ENCODE measurements around the gene RNU4-1. TPM values are rescaled to one million over a fixed set of nuclear protein-coding genes. Genes with fewer than 3 reads are reported as not detected.
"Not testable (repeated sequence)": the region's sequence is repeated elsewhere in the genome, so short reads cannot be mapped to it uniquely, and the experiment has no call there.

The RNU4-1 gene
- 1,000 to 10,000 TPM; 2,546 to 2,662 TPM for total RNA-seq
- long read RNA-seq: 0 reads

DNA sequence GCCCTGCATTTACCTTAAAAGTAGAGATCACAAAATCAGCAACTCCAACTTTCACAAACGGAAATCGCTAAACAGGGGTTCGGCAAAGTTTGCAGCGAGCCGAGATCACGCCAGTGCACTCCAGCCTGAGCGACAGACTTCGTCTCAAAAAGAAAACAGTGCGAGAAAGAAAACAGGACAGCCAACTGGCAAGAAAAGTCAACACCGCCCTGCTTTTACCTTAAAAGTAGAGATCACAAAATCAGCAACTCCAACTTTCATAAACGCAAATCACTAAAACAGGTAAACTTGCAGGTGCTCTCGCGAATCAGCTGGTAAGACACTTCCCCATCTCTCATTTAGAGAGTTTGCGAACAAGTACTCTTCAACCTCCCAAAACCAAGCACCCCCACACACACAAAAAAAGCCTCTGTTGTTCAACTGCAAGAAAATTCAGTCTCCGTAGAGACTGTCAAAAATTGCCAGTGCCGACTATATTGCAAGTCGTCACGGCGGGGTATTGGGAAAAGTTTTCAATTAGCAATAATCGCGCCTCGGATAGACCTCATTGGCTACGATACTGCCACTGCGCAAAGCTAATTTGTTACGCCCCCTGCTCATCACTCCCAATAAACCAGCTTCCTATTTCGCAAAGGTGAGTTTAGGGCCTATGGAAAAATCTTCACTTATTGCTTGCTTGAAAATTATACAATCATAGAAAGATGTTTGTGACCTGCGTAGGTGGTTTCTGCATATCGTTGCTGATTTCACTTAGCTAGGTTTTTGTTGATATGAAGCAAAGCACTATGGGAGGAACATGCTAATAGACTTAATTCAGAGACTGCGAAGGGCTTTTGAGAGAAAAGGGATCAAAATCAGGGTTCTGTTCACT, at the start of gene RNU4-1:
TSS of gene RNU4-1 (minus strand) at position 577 of the 871 bp plus-strand sequence.
- intact Hi-C loops (cut with DNase I, micrococcal nuclease): no loop called here
- peak; percentile 49 for ATAC-seq
- DNase-seq: peak; percentile 63 to 68

DNA sequence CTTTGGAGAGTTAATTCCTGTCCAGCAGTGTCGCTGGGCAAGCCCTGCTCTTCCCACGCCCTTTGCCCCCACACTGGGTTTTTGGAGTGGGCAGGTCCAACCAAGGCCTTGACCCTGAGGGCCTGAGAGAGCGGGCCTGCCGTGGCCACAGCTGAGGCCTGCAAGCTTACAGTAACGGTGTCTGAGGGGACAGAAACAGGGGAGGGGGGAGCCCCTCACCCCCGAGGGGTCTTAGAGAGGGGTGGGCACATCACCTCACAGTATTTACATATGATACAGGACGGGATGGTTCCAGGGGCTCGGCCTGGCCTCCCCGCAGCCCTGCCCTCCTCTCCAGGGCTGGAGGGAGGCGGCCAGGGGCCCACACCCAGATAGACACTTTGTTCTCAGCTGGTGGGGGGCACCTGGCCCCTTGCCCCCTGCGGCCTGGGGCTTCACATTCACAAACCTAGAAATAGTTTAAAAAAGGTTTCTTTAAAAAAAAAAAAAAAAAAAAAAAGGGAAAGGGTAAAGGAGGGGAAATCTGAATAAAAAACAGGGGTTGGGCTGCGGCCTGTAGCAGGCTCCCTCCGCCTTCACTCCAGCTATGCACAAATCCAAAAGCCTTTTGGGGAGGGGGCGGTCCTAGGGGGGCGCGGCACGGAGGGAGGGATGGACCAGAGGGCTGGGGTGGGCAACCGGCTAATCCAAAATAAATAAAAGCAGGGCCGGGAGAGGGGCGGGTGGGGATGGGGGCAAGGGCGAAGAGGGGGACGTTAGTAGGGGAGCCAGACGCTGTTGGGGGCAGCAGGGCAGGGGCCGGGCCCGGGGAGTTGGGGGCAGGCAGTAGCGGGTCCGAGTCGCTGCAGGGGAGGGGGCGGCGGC, 49.4 kb upstream of the RNU4-1 start:
- ATAC-seq: no peak
- intact Hi-C loops (cut with DNase I, micrococcal nuclease): no loop called here
- DNase-seq: no peak

DNA sequence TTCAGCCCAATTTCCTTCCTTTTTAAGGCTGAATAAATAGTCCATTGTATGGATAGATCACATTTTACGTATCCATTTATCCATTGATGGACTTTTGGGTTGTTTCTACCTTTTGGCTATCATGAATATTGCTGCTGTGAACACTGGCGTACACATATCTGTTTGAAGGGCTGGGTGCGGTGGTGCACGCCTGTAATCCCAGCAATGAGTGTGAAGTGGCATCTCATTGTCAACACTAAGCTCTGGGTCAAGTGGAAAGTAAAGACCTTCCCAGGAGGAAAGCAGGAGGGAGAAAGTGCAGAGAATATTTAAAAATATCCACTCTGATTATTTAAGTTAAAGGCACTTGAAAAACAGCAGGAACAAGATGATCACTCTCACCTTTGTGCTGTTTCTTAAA, 46.2 kb upstream of the RNU4-1 start:
- ATAC-seq (no peak), DNase-seq (no peak)
- intact Hi-C loops (cut with DNase I, micrococcal nuclease): no loop called here

DNA sequence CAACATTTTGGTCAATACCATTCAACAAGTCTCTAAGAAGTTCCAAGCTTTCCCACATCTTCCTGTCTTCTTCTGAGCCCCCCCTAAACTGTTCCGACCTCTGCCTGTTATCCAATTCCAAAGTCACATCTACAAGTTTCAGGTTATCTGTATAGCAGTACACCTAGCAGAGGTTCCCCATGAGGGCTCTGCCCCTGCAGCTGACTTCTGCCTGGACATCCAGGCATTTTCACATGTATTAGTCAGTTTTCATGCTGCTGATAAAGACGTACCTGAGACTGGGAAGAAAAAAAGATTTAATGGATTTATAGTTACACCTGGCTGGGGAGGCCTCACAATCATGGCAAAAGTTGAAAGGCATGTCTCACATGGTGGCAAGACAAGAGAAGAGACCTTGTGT, 44.7 kb upstream of the RNU4-1 start:
- no peak for ATAC-seq
- intact Hi-C loops (cut with DNase I, micrococcal nuclease): no loop called here

DNA sequence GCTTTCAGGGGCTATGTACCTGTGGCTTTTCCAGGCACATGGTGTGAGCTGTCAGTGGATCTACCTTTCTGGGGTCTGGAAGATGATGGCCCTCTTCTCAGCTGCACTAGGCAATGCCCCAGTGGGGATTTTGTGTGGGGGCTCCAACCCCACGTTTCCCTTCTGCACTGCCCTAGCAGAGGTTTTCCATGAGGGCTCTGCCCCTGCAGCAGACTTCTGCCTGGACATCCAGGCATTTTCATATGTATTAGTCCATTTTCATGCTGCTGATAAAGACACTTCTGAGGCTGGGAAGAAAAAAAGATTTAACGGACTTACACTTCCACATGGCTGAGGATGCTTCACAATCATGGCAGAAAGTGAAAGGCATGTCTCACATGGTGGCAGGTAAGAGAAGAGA, 43.4 kb upstream of the RNU4-1 start:
- ATAC-seq; intact Hi-C loops (cut with DNase I, micrococcal nuclease); DNase-seq: not testable (repeated sequence)

More for the DNA sequence above, 44.7 kb upstream of the RNU4-1 start:
- DNase-seq: no peak

DNA sequence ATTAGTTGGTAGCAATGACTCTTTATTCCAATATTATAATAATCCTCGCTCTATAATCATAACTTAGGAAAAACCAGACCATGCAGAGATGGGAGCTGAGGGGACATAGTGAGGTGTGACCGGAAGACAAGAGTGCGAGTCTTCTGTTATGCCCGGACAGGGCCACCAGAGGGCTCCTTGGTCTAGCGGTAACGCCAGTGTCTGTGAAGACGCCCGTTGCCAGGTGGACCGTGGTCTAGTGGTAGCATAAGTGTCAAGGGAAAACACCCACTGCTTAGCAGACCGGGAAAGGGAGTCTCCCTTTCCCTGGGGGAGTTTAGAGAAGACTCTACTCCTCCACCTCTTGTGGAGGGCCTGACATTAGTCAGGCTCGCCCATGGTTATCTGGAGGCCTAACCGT, 42.4 kb upstream of the RNU4-1 start:
- peak; percentile 51 to 81 for DNase-seq
- ATAC-seq; intact Hi-C loops (cut with DNase I, micrococcal nuclease): not testable (repeated sequence)

DNA sequence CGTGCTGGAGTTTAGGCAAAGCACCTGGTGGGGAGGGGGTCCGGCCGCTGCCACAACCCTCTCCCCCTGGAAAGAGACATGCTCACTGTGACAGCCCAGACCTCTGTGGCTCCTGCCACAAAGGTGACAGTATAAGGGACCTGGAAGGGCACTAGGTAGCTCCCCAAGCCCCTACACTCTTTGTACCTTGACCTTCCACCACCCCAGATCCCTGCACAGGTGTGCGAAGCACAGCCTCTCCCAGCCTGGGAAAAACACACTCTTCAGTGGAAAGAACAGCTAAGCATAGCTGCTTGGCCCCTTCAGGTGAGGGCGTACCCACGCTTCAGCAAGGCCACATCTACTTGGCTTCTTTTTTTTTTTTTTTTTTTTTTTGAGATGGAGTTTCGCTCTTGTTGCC, 39.5 kb upstream of the RNU4-1 start:
- no peak for DNase-seq
- ATAC-seq: no peak
- intact Hi-C loops (cut with DNase I, micrococcal nuclease): no loop called here

DNA sequence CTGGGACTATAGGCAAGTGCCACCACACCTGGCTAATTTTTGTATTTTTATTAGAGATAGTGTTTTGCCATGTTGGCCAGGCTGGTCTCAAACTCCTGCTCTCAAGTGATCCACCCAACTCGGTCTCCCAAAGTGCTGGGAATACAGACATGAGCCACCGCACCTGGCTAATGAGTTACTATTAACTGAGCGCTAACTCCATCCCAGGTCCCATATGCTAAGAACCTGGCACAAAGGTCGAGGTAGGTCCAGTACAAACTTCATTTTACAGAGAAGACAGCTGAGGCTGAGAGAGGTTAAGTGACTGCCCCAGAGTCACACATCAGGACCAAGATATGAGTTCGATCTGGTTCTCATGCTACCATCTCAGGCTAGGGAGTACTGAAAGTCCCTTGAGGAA, 39.0 kb upstream of the RNU4-1 start:
- intact Hi-C loops (cut with DNase I, micrococcal nuclease): no loop called here
- no peak for DNase-seq
- no peak for ATAC-seq

DNA sequence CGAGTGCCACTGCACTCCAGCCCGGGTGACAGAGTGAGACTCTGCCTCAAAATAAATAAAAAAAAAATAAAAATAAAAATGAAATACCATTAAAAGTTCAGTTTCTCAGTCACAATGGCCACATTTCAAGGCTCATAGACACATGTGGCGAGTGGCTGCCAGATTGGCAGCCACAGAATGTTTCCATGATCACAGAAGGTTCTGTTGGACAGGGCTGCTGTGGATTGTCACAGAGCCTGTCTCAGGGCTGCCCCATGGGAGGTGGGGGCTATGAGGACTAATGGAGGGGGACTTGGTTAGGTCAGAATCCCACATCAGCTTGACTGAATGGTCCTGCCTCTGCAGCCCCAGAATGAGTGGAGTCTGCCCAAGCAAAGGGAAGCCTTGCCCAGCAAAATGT, 38.4 kb upstream of the RNU4-1 start:
- intact Hi-C loops (cut with DNase I, micrococcal nuclease): no loop called here
- DNase-seq (no peak), ATAC-seq (no peak)

DNA sequence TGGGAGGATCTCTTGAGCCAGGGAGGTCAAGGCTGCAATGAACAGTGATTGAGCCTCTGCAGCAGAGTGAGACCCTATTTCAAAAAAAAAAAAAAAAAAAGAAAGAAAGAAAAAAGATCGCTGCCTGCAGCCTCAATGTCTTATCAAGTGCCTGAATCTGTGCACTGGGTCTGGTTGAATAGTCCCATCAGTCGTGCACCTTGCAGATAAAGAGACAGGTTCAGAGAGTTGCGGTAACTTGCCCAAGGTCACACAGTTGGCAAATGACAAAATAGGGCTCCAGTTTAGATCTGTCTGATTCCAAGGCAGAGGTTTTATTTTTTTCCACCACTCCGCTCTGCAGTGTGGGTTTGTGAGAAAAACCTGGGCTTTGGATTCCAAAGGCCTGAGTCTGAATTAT, 35.2 kb upstream of the RNU4-1 start:
- intact Hi-C loops (cut with DNase I, micrococcal nuclease): no loop called here
- DNase-seq (no peak), ATAC-seq (no peak)

DNA sequence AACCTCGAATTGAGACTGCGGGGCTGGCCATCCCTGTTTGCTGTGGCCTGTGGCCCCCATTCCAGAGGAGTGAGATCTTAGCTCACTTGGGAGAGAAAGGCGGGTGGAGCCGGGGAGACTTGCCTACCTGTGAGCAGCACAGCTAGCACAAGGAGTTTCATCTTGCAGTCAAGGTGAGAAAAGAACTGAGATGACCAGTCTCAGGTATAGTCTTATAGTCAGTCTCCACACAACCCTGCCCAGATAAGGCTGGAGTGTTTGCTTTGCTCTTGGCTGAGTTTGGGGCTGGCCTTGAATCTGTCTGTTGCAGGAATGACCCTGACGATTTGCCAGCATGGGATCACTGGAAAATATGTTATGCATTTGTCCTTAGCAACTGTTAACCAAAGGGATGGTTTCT, 34.6 kb upstream of the RNU4-1 start, which contains the start of gene PLA2G1B:
TSS of gene PLA2G1B (minus strand) at position 187 of the 400 bp plus-strand sequence. CDS start at position 161, 26 bp downstream.
- DNase-seq: no peak
- ATAC-seq: no peak
- intact Hi-C loops (cut with DNase I, micrococcal nuclease): no loop called here

DNA sequence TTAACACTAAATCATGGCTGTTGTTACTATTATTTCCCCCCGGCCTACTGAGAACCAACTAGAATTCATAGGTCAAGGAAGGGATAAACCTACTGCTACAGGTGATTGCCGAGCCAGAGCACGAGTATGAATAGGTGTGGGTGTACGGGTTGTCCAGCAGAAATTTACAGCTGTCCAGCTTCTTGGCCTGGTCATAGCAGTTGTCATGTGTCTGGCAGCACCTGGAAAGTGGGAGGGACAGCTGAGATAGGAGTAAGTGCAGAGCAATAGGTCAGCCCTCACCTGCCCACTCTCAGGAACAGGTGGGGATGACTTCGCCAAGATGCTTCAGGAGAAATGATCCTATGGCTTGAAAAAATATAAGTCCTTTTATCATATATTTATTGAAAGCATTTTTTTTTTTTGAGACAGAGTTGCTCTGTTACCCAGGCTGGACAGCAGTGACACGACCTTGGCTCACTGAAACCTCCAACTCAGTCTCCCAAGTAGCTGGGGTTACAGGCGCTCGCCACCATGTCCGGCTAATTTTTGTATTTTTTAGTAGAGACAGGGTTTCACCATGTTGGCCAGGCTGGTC, 31.9 kb upstream of the RNU4-1 start:
- no peak for DNase-seq
- intact Hi-C loops (cut with DNase I, micrococcal nuclease): no loop called here

DNA sequence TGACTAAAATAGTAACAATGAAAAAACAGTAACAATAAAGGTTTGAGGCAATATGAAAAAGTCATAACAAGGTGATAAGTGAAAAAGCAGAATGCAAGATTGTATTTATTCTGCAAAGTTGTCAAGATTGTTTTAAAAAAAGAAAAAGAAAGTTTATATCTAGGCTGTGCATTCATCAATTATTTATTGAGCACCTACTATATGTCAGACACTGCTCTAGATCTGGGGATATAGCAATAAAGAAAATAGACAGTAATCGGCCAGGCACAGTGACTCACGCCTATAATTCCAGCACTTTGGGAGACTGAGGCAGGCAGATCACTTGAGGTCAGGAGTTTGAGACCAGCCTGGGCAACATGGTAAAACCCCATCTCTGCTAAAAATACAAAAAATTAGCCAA, 30.7 kb upstream of the RNU4-1 start:
- intact Hi-C loops (cut with DNase I, micrococcal nuclease): no loop called here
- no peak for DNase-seq
- ATAC-seq: no peak

More for the DNA sequence above, 31.9 kb upstream of the RNU4-1 start:
- no peak for ATAC-seq

DNA sequence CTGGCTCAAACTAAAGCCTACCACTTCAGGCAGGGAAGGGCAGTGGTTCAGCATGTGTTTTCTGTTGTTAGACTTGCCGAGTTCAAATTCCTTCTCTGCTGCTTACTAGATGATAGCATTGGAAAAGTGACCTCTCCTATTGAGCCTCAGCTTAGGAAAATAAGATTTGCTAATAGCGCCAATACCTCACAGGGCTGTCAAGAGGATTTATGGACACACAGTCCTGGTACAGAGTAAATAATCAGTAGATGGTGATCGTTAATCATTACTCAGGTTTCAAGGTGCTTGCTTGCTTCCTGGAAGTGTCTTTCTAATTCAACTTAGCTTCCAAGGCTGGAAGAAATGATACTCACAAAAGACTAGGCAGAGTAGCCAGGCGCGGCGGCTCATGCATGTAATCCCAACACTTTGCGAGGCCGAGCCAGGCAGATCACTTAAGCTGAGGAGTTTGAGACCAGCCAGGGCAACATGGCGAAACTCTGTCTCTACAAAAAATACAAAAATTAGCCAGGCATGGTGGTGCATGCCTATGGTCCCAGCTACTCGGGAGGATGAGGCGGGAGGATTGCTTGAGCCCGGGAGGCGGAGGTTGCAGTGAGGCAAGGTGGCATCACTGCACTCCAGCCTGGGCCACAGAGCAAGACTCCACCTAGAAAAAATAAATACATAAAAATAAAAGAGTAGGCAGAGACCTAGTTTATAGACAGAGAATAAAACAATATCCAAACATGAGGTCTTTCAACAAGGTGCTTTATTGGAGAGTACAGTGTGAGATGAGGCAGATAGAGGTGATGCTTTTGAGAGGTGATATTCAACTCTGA, 28.6 kb upstream of the RNU4-1 start:
- peak in 1 of 2 donors; percentile 44 for DNase-seq
- intact Hi-C loops (cut with DNase I, micrococcal nuclease): no loop called here
- ATAC-seq: peak; percentile 62

DNA sequence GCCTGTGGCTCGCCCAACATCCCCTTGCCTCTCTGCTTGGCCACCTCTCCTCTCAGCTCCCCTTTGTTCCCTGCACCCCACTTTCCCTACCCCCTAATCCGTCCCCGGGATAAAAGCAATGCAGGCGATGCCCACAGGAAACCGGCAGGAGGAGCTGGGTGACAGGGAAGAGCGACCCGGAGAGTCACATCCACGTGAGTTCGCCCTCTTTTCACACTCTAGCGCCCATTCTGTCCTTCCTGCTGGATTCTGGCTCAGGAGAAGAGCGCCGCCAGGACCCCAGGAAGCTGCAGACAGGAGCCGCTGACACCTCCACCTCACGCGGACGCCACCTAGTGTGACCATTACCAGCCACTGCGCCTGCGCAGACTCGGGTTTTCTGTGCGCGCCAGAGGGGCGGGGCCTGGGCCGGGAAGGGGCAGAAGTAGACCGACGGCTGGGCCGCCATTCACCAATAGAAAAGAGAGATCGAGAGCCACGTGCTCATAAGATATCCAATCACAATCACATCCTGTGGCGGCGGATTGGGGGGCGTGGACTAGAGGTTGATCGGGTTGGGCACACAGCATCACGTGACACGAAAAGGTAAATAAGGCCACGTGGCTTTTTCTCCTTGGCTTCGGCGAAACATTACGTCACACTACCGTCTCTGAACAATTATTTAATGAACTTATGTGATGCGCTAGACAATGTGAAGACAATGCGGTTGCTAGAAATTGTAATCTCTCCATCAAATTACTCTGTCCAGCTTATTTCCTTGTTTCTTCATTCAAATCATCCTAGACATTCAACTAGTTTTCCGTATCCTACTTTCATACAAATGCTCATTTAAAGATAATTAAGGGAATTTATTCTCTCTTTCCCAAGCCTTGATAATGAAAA, 24.4 kb upstream of the RNU4-1 start:
- peak; percentile 90 for ATAC-seq
- intact Hi-C loops (cut with DNase I, micrococcal nuclease): no loop called here
- peak; percentile 100 for DNase-seq

DNA sequence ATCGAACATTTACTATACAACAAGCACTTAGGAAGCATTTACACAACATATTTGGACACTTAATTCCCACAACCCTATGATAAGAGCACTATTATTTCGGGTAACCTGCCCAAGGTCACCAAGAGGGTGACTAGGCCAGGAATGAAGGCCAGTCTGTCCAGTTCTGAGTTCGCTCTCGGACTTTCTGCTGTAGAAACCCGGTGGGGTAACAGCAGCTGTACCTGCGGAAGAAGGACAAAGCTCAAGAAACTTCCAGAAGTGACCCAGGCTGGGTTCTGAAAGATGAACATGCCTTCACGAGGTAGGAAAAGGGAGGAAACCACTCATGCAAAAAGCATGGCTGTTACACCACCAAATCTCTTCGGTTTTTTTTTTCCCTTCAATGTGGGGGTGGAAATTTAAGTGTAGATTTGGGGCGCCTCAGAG, 23.8 kb upstream of the RNU4-1 start:
- DNase-seq: no peak
- peak; percentile 3 for ATAC-seq
- intact Hi-C loops (cut with DNase I, micrococcal nuclease): no loop called here

DNA sequence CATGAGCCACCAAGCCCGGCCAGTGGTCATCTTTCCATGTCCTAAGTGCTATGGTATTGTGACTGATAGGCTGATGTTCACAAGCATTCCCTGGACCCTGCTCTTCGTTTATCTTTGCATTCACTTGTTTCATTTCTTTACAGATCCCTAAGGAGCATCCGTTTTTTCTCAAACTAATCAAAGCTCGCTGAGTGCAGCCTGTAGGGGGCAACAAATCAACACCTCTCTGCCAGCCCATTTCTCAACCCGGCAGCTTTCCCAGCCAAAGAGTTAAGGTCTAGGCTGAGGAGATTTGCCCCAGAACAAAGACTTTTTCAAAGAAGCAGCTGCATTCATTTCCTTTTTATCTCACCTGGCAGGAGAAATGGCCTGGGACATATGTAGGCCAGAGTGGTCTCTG, 21.2 kb upstream of the RNU4-1 start:
- intact Hi-C loops (cut with DNase I, micrococcal nuclease): no loop called here
- DNase-seq (no peak), ATAC-seq (no peak)
